Activated CD4-positive, alpha-beta T cell treated with anti-CD3 and anti-CD28 coated beads, Interleukin-2, amount 10 ng/mL, durations not matched to agents 7 days and 5 days (primary cell): ENCODE data around the gene ABCB8. TPM values are rescaled to one million over a fixed set of nuclear protein-coding genes. Genes with fewer than 3 reads are reported as not detected.

ENCODE experiments used
- CTCF ChIA-PET: fragments of 350-600 bp; sonication (Branson Sonifier 250); formaldehyde crosslinking; loops from one replicate; lab custom pipeline; 2021; ENCODE audit warnings: antibody characterized with exemption; lab: Charles Lee
- POLR2A ChIA-PET: fragments of 350-600 bp; sonication (Branson Sonifier 250); formaldehyde crosslinking; loops from one replicate; lab custom pipeline; 2021; ENCODE audit warnings: antibody characterized with exemption; lab: Charles Lee
- DNase-seq: peaks from one replicate; pipeline ENCODE4 v3.0.0-alpha.2; 2020
- H3K27ac Mint-ChIP-seq: one replicate; pipeline ENCODE4 v1.8.0; 2021; ENCODE audit warnings: mild to moderate bottlenecking, moderate library complexity, mixed read lengths
- H3K27me3 Mint-ChIP-seq: one replicate; pipeline ENCODE4 v1.8.0; 2021; ENCODE audit warnings: mixed read lengths
- H3K36me3 Mint-ChIP-seq: one replicate; pipeline ENCODE4 v1.8.0; 2021; ENCODE audit warnings: low read depth, mixed read lengths
- H3K4me1 Mint-ChIP-seq: one replicate; pipeline ENCODE4 v1.8.0; 2021; ENCODE audit warnings: mixed read lengths
- H3K4me3 Mint-ChIP-seq: one replicate; pipeline ENCODE4 v1.8.0; 2021; ENCODE audit warnings: mild to moderate bottlenecking, moderate library complexity, mixed read lengths
- H3K9me3 Mint-ChIP-seq: one replicate; pipeline ENCODE4 v1.8.0; 2021; ENCODE audit warnings: mixed read lengths
- total RNA-seq, 2 experiments: library from RNA; stranded (reverse); gene quantifications; one replicate each; pipeline ENCODE4 v1.2.3, GENCODE V29; 2021

The ABCB8 gene
- total RNA-seq, 2 experiments from 2014 or later = 57.5 to 67.8 TPM

- H3K4me3 Mint-ChIP-seq = no peak overlapping the region
- H3K27ac Mint-ChIP-seq = no peak overlapping the region
- H3K9me3 Mint-ChIP-seq = no peaks in the 10 kb centered on the region
- peaks cover 32% of the 10 kb centered on the region for H3K4me1 Mint-ChIP-seq
- CTCF ChIA-PET = interaction anchor here (1.0 kb wide), 1 partner anchor 27 kb away, joined by 3 read pairs; the partner anchor contains the start of gene ABCB8
- peaks cover 10% of the 10 kb centered on the region for H3K36me3 Mint-ChIP-seq
- POLR2A ChIA-PET = no interaction called here
- no peaks in the 10 kb centered on the region for H3K27me3 Mint-ChIP-seq
- no peak for DNase-seq
Measured at GRCh38 chr7:151000897-151001495, 27.3 kb upstream of the ABCB8 start.

GRCh38 chr7:151001546-151001945, 26.7 kb upstream of the ABCB8 start:
- no peak for DNase-seq
- Mint-ChIP-seq H3K27me3 (no peaks in the 10 kb centered on the region), H3K36me3 (peaks cover 10% of the 10 kb centered on the region), H3K4me3 (no peak overlapping the region), H3K9me3 (no peaks in the 10 kb centered on the region), H3K4me1 (peaks cover 32% of the 10 kb centered on the region), H3K27ac (no peak overlapping the region)
- CTCF ChIA-PET = interaction anchor here (0.6 to 0.7 kb wide), 2 partner anchors 10 to 235 kb away, joined by 3 read pairs; no protein-coding TSS in a partner anchor
- POLR2A ChIA-PET = no interaction called here

- POLR2A ChIA-PET = no interaction called here
- Mint-ChIP-seq H3K27me3 (no peaks in the 10 kb centered on the region), H3K4me1 (peaks cover 31% of the 10 kb centered on the region), H3K4me3 (no peak overlapping the region), H3K36me3 (peaks cover 7% of the 10 kb centered on the region), H3K27ac (peak overlapping the region; percentile 19), H3K9me3 (no peaks in the 10 kb centered on the region)
- CTCF ChIA-PET = interaction anchor here (3.3 kb wide), 1 partner anchor 9 kb away, joined by 10 read pairs; no protein-coding TSS in a partner anchor
- DNase-seq = no peak
Measured at GRCh38 chr7:151003572-151003971, 24.7 kb upstream of the ABCB8 start.

GRCh38 chr7:151005566-151005965, 22.7 kb upstream of the ABCB8 start:
- H3K9me3 Mint-ChIP-seq = no peaks in the 10 kb centered on the region
- no peaks in the 10 kb centered on the region for H3K27me3 Mint-ChIP-seq
- peaks cover 6% of the 10 kb centered on the region for H3K36me3 Mint-ChIP-seq
- ChIA-PET CTCF (interaction anchor here (1.6 to 3.3 kb wide), 2 partner anchors 8 to 11 kb away, joined by 4 to 10 read pairs; no protein-coding TSS in a partner anchor), POLR2A (no interaction called here)
- H3K4me3 Mint-ChIP-seq = no peak overlapping the region
- peak overlapping the region; percentile 41 for H3K27ac Mint-ChIP-seq
- DNase-seq = no peak
- peaks cover 36% of the 10 kb centered on the region for H3K4me1 Mint-ChIP-seq

- Mint-ChIP-seq H3K27ac (peak overlapping the region; percentile 81), H3K36me3 (peaks cover 8% of the 10 kb centered on the region), H3K4me1 (peaks cover 46% of the 10 kb centered on the region), H3K4me3 (no peak overlapping the region), H3K27me3 (no peaks in the 10 kb centered on the region), H3K9me3 (no peaks in the 10 kb centered on the region)
- ChIA-PET POLR2A (no interaction called here), CTCF (interaction anchor here (0.5 to 6.3 kb wide), 7 partner anchors 9 to 1135 kb away, joined by 3 to 79 read pairs (median 4); partner anchors contain the start of gene ATG9B)
- DNase-seq = no peak
Measured at GRCh38 chr7:151006590-151007300, 21.5 kb upstream of the ABCB8 start.

GRCh38 chr7:151007469-151007898, 20.8 kb upstream of the ABCB8 start:
- H3K4me3 Mint-ChIP-seq = peak overlapping the region; percentile 74
- H3K4me1 Mint-ChIP-seq = peaks cover 54% of the 10 kb centered on the region
- no peaks in the 10 kb centered on the region for H3K27me3 Mint-ChIP-seq
- H3K36me3 Mint-ChIP-seq = peaks cover 14% of the 10 kb centered on the region
- no peaks in the 10 kb centered on the region for H3K9me3 Mint-ChIP-seq
- no peak for DNase-seq
- peak overlapping the region; percentile 93 for H3K27ac Mint-ChIP-seq
- ChIA-PET POLR2A (no interaction called here), CTCF (interaction anchor here (0.6 to 6.3 kb wide), 12 partner anchors 10 to 678 kb away, joined by 3 to 79 read pairs (median 4); partner anchors contain the start of gene ATG9B)

GRCh38 chr7:151008143-151008510, 20.1 kb upstream of the ABCB8 start:
- no peaks in the 10 kb centered on the region for H3K9me3 Mint-ChIP-seq
- H3K27ac Mint-ChIP-seq = peak overlapping the region; percentile 93
- H3K4me3 Mint-ChIP-seq = peak overlapping the region; percentile 74
- ChIA-PET CTCF (interaction anchor here (0.6 to 6.3 kb wide), 14 partner anchors 11 to 678 kb away, joined by 3 to 79 read pairs (median 4); partner anchors contain the start of genes ABCB8 and ATG9B), POLR2A (interaction anchor here (1.2 kb wide), 1 partner anchor 20 kb away, joined by 3 read pairs; the partner anchor contains the start of gene ABCB8)
- DNase-seq = peak; percentile 60
- H3K27me3 Mint-ChIP-seq = no peaks in the 10 kb centered on the region
- H3K4me1 Mint-ChIP-seq = peaks cover 60% of the 10 kb centered on the region
- peaks cover 17% of the 10 kb centered on the region for H3K36me3 Mint-ChIP-seq

GRCh38 chr7:151008511-151009323, 19.5 kb upstream of the ABCB8 start:
- POLR2A ChIA-PET = interaction anchor here (1.2 kb wide), 1 partner anchor 19 kb away, joined by 3 read pairs; the partner anchor contains the start of gene ABCB8
- no peaks in the 10 kb centered on the region for H3K27me3 Mint-ChIP-seq
- peak overlapping the region; percentile 74 for H3K4me3 Mint-ChIP-seq
- DNase-seq = peak; percentile 70
- CTCF ChIA-PET = interaction anchor here (0.6 to 6.3 kb wide), 21 partner anchors 11 to 222 kb away, joined by 3 to 79 read pairs (median 4); partner anchors contain the start of genes ABCB8, ATG9B and FASTK
- H3K36me3 Mint-ChIP-seq = peaks cover 17% of the 10 kb centered on the region
- peaks cover 64% of the 10 kb centered on the region for H3K4me1 Mint-ChIP-seq
- no peaks in the 10 kb centered on the region for H3K9me3 Mint-ChIP-seq
- H3K27ac Mint-ChIP-seq = peak overlapping the region; percentile 93

GRCh38 chr7:151009327-151010036, 18.8 kb upstream of the ABCB8 start:
- POLR2A ChIA-PET = no interaction called here
- Mint-ChIP-seq H3K27me3 (no peaks in the 10 kb centered on the region), H3K36me3 (peaks cover 21% of the 10 kb centered on the region), H3K4me1 (peaks cover 70% of the 10 kb centered on the region), H3K4me3 (no peak overlapping the region), H3K9me3 (no peaks in the 10 kb centered on the region), H3K27ac (peak overlapping the region; percentile 94)
- DNase-seq = no peak
- CTCF ChIA-PET = interaction anchor here (0.6 to 6.3 kb wide), 17 partner anchors 11 to 223 kb away, joined by 3 to 79 read pairs (median 4); partner anchors contain the start of genes ABCB8, ATG9B and FASTK

GRCh38 chr7:151010037-151010306, 18.3 kb upstream of the ABCB8 start:
- H3K27ac Mint-ChIP-seq = peak overlapping the region; percentile 94
- POLR2A ChIA-PET = interaction anchor here (1.4 kb wide), 1 partner anchor 71 kb away, joined by 4 read pairs; the partner anchor contains the start of gene FASTK
- H3K27me3 Mint-ChIP-seq = no peaks in the 10 kb centered on the region
- H3K9me3 Mint-ChIP-seq = no peaks in the 10 kb centered on the region
- no peak for DNase-seq
- H3K4me3 Mint-ChIP-seq = peak overlapping the region; percentile 70
- peaks cover 23% of the 10 kb centered on the region for H3K36me3 Mint-ChIP-seq
- peaks cover 75% of the 10 kb centered on the region for H3K4me1 Mint-ChIP-seq
- CTCF ChIA-PET = interaction anchor here (1.0 to 6.3 kb wide), 14 partner anchors 10 to 101 kb away, joined by 3 to 79 read pairs (median 4); partner anchors contain the start of genes ABCB8, ATG9B and FASTK

- Mint-ChIP-seq H3K36me3 (peaks cover 28% of the 10 kb centered on the region), H3K4me1 (peaks cover 80% of the 10 kb centered on the region), H3K27ac (peak overlapping the region; percentile 94), H3K4me3 (peak overlapping the region; percentile 70), H3K9me3 (no peaks in the 10 kb centered on the region), H3K27me3 (no peaks in the 10 kb centered on the region)
- POLR2A ChIA-PET = interaction anchor here (0.7 to 1.4 kb wide), 2 partner anchors 70 to 1387 kb away, joined by 3 to 4 read pairs; partner anchors contain the start of gene FASTK
- CTCF ChIA-PET = interaction anchor here (0.6 to 6.3 kb wide), 14 partner anchors 10 to 116 kb away, joined by 3 to 79 read pairs (median 4); partner anchors contain the start of genes ABCB8 and ATG9B
- DNase-seq = peak; percentile 57
Measured at GRCh38 chr7:151010307-151011096, 17.7 kb upstream of the ABCB8 start.
